GM12872 (cell line): ENCODE results near the gene HRH3.

ENCODE experiments used
- TF ChIP-seq, protein P1 (sequence below): IDR thresholded peaks from 3 replicates; pipeline ENCODE4 v1.5.1; 2011; ENCODE audit warnings: low read depth, mild to moderate bottlenecking, low read length, moderate library complexity; ENCODE audit not compliant: insufficient read depth

Gene HRH3

DNA sequence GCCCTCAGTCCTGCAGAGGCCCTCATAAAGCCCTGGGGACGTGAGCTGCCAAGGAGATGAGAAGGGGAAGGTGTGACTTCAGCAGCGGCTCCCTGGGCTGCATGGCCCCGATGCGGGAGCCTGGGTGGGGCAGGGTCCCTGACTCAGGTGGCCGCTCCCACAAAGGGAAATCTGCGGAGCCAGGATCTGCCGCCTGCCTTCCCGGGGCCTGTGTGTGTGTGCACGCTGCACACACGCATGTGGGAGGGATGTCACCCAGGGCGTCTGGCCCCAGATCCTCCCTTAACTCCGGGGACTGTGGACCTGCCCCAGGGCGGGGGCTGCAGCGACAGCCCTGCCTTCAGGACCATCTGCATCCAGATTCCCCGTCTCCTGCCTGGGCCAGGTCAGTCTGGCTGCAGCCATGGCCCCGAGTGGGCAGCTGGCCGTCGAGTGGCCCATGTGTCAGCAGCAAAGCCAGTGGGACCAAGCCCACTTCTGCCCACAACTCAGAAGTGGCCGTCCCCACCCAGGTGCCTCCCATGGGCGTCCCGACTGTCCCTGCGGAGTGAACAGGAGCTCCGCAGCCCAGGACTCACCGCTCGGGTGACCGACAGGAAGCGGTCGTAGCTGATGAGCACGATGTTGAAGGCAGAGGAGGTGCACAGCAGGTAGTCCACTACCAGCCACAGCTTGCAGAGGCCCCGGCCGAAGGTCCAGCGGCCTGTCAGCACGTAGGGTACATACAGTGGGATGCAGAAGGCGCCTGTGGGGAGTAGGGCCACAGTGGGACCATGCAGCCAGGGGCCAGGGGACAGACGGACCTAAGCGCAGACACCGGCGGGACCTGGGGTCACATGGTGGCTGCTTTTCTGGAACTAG lies 1.9 kb downstream of the HRH3 start:
- TF ChIP-seq, protein P1, sequence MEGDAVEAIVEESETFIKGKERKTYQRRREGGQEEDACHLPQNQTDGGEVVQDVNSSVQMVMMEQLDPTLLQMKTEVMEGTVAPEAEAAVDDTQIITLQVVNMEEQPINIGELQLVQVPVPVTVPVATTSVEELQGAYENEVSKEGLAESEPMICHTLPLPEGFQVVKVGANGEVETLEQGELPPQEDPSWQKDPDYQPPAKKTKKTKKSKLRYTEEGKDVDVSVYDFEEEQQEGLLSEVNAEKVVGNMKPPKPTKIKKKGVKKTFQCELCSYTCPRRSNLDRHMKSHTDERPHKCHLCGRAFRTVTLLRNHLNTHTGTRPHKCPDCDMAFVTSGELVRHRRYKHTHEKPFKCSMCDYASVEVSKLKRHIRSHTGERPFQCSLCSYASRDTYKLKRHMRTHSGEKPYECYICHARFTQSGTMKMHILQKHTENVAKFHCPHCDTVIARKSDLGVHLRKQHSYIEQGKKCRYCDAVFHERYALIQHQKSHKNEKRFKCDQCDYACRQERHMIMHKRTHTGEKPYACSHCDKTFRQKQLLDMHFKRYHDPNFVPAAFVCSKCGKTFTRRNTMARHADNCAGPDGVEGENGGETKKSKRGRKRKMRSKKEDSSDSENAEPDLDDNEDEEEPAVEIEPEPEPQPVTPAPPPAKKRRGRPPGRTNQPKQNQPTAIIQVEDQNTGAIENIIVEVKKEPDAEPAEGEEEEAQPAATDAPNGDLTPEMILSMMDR: no peak

DNA sequence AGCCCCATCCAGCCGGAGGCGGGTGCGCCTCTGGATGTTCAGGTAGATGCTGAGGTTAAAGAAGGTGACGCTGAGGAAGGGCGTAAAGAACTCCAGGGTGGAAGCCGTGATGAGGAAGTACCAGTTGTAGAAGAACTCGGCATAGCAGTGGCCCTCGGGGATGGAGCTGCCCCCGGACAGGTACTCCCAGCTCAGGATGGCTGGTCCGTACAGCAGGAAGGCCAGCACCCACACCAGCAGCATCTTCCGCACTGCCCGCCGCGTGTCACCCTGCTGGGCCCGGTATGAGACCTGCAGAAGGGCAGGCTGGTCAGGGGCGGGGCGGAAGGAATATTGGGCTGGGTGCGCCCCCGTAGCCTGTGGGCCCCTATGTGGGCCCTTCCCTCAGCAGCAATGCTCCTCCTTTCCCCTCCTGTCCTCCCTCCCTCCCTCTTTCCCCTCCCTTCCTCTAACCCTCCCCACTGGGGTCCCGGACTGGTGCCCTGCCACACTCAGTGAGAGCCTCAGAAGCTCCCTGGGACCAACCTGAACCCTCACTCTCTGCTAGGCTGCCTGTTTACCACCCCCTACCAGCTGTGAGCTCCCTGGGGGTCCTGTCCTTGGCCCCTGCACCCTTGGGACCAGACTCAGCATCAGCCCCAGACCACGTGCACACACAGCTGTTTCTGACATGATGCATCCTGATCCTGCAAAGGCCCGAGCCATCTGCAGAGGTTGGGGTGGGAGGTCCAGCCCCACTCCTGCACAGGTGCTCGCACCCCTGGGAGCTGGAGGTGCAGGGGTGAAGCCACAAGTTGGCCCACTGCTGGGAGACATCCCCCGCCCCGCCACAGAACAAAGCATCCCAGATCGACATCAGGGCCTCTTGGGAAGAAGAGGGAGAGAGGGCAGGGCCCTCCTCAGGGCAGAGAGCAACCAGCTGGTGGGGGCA lies 3.2 kb downstream of the HRH3 start:
- TF ChIP-seq, protein P1: no peak

DNA sequence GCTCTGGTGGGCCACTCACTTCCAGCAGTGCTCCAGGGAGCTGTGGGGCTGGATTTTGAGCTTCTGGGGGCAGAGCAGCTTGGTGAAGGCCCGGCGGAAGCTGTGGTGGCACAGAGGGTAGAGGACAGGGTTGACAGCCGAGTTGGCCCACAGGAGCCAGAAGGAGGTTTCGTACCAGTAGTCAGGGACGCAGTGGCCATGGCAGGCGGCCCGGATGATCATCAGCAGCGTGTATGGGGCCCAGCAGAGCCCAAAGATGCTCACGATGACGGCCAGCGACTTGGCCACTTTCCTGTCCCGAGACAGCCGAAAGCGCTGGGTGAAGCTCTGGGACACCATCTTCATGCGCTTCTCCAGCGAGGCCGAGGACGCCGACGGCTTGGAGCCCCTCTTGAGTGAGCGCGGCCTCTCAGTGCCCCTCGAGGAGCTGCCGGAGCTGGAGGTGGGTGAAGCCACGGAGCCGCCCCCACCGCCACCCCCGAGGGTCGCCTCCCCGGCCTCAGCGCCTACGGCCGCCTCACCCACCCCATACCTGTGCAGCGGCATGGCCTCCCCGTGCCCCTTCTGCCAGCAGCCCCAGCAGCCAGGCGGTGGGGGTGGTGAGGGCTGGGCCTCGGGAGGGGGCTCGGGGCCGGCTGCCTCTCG lies 4.0 kb downstream of the HRH3 start:
- TF ChIP-seq, protein P1: no peak

DNA sequence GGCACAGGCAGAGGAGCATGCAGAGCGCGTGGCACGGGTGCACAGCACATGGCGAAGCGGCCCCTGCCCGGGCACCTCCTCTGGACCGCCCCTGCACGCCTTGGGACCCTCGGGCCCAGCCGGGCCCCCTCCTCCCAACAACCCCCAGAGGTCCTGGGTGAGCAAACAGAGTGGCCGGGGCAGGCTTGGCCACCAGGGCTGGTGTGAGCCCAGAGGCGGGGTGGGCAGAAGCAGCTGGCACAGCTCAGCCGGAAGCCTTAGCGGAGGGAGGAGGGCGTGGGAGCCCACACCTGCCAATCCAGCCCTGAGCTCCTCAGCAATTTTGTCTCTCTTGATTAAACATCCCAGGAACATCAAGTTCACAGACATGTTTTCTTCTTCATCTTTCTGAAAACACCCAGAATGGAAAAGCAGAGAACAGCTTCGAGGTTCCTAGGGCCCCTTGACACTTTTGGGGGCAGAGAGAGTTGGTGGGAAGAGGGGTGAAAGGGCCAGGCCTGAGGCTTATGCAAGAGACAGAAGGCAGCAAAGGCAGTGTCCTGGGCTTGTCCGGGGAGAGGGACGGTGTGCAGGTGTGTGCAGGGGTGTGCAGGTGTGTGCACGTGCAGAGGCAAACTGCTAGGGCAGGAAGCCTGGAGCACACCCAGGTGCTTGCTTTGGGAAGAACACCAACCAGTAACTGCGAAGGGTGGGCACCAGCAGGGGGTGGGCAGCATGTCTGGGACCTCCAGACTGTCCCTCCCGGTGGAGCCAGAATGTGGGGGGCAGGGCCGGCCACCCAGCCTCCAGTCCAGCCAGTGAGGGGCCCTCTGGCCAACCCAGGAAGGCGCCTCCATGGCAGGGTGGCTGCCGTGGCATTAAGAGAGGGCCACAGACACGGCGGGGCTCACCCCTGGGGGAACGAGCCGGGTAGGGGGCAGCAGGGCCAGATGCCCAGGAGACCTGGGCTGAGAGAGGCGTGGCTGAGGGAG lies 4.8 kb downstream of the HRH3 start:
- TF ChIP-seq, protein P1: no peak

DNA sequence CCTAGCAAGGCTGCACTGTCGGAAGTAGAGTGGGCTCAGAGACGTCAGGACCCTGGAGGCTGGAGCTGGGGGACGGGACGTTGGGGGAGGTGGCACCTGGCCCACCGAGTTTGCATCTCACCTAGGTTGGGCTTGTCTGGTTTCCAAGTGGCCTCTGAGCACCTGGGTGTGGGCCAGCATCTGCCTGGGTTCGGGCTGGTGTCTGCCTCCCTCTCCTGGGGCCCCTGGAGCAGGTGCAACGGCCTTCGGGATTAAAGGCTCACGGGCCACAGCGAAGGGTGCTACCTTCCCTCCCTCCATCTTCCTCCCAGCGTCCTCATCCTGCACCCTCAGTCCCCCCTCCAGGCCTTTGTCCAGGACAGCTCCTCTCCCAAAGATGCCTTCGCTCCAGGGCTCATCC lies 6.0 kb downstream of the HRH3 start:
- TF ChIP-seq, protein P1: no peak

DNA sequence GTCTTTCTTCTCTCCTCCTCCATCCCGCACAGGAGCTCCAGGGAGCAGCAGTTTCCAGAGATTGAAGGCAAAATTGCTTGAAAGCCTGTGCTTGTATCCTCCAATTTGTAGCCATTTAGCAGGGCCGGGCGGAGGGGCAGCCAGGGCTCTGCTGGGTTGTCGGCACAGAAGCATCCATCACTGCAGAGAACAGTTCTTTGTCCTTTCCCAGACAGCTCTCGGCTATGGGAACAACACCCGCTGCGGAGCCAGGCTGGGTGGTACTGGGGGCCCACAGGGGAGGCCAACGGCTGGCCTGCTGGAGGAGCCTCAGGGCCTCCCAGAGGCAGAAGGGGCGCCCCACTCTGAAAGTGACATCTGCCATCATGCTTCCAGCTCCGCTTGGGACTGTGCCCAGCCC lies 7.8 kb downstream of the HRH3 start:
- TF ChIP-seq, protein P1: no peak
